NCI-H187 treated with DMSO at 0.1 percent for 48 hours (cell line): ENCODE results near the gene SPTA1.

ENCODE experiments used
- DNase-seq: peaks from one replicate; lab custom pipeline; 2025; lab: John Stamatoyannopoulos, UW

Gene SPTA1

GRCh38 chr1:158570480-158570879 lies 116.0 kb downstream of the SPTA1 start, which contains the start of gene OR6P1:
TSS of gene OR6P1 (minus strand) at chr1:158570580. CDS start at chr1:158563604, 6,976 bp downstream.
- DNase-seq, result no peak

- DNase-seq, result no peak
Measured at GRCh38 chr1:158564608-158565007, 121.9 kb downstream of the SPTA1 start.

- no peak for DNase-seq
Measured at GRCh38 chr1:158563853-158564252, 122.7 kb downstream of the SPTA1 start.
